IPS-NIHi7 (cell line): ENCODE measurements around the gene CAMP.
A peak's percentile ranks its signal among the peaks of the same experiment; 100 is the strongest.
"Not testable (repeated sequence)": the region's sequence is repeated elsewhere in the genome, so short reads cannot be mapped to it uniquely, and the experiment has no call there.

Experiments used
- DNase-seq: peaks from one replicate; pipeline ENCODE4 v3.0.0; 2012; ENCODE audit warnings: mixed read lengths; ENCODE audit errors: extremely low spot score

The CAMP gene

DNA sequence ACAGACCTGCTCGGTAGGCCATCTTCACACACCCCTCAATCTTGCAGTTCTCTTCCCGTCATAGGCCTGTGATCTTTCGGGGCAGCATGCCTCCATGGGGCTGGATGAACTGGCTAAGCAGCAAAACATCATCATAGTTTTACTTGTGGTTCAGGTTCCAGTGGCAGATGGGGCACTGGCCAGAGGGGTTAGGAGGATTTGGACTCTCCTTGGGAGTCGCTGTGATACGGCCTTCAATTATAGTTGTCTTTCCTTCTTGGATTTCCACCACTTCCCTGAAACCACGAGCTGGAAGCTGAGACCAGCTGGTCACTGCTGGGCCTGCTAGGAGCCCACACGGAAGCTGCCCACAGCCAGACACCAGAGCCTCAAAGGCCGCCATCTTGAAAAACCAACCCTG is 33.3 kb downstream of the CAMP start:
- DNase-seq = no peak

DNA sequence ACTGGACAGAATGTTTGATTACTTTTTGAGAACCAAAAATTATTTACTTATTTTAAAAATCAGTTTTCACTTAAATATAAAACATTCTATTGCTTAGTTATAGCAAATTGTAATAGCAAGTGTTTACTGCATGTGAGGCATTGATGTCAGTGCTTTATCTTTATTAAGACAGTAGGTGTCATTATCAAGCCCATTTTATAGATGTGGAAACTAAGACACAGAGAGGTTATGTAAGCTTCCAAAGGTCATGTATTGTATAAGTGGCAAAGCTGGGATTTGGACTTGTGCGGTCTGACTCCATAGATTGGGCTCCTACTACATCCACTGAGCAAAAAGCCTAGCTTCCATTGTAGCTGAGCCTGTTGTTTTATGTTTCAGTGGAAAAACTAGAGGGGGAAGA is 35.2 kb downstream of the CAMP start:
- DNase-seq = no peak

DNA sequence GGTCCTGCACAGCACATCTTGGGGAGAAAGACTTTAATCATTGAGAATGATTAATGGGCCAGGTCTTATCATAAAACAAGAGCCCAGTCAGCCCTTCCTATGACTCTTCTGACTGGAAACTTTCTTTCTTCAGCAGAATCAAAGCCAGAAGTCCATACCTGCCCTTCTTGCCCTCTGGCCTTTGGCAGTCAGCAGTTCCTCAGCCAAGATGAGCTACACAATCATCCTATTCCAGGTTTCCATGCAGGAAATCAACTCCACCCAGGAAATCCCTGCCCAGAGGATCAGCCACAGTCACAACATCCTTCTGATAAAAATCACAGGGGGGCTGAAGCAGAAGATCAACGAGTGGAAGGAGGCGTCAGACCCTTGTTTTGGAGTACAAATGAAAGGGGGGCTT is 44.5 kb downstream of the CAMP start:
- no peak for DNase-seq

DNA sequence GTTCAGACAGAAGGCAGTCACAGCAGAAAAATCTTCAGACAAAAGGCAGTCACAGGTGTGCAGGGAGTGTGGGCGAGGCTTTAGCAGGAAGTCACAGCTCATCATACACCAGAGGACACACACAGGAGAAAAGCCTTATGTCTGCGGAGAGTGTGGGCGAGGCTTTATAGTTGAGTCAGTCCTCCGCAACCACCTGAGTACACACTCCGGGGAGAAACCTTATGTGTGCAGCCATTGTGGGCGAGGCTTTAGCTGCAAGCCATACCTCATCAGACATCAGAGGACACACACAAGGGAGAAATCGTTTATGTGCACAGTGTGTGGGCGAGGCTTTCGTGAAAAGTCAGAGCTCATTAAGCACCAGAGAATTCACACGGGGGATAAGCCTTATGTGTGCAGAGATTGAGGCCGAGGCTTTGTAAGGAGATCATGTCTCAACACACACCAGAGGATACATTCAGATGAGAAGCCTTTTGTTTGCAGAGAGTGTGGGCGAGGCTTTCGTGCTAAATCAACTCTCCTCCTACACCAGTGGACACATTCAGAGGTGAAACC is 45.2 kb downstream of the CAMP start:
- no peak for DNase-seq

DNA sequence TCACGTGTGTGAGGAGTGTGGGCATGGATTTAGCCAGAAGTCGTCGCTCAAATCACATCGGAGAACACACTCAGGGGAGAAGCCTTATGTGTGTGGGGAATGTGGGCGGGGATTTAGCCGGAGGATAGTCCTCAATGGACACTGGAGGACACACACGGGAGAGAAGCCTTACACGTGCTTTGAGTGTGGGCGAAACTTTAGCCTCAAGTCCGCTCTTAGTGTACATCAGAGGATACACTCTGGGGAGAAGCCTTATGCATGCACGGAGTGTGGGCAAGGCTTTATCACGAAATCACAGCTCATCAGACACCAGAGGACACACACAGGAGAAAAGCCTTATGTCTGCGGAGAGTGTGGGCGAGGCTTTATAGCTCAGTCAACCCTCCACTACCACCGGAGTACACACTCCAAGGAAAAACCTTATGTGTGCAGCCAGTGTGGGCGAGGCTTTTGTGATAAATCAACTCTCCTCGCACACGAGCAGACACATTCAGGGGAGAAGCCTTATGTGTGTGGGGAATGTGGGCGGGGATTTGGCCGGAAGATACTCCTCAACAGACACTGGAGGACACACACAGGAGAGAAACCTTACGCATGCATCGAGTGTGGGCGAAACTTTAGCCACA is 45.8 kb downstream of the CAMP start:
- DNase-seq = no peak

DNA sequence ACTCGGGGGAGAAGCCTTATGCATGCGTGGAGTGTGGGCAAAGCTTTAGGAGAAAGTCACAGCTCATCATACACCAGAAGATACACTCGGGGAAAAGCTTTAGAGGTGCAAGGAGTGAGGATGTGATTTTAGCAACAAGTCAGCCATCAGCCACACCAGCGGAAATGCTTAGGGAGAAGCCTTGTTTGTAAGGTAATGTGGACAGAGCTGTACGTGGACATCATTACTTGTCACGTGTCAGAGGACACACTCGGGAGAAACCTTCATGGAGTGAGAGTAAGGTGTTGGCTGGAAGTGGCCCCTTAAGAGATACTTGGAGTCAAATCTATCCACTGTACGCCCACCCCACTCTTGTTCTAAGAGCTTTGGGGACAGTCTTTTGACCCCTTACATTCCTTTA is 46.3 kb downstream of the CAMP start:
- no peak for DNase-seq

DNA sequence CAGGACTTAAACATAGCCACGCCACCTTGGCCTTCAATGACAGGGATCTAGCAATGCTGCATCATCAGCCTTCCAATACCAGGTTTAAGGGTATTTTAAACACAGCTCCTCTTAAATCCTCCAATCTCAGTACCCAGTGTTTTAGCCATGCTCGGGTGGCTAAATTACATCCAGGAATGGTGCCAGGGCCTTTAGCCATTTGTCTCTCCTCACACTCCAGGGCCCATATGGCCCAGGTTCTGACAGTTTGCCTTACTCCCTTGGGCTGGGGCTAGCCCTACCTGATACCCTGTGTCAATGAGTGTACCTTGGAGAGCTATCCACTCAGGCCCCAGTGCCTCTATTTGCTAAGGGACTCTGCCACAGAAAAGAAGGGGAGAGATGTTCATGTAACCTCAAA is 47.0 kb downstream of the CAMP start:
- no peak for DNase-seq

DNA sequence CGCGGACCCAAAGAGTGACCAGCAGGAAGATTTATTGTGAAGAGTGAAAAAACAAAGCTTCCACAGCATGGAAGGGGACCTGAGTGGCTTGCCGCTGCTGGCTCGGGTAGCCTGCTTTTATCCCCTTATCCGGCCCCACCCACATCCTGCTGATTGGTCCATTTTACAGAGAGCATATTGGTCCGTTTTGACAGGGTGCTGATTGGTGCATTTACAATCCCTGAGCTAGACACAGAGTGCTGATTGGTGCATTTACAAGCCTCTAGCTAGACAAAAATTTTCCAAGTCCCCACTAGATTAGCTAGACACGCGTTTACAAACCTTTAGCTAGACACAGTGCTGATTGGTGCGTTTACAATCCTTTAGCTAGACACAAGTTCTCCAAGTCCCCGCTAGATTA is 47.9 kb downstream of the CAMP start:
- not testable (repeated sequence) for DNase-seq

DNA sequence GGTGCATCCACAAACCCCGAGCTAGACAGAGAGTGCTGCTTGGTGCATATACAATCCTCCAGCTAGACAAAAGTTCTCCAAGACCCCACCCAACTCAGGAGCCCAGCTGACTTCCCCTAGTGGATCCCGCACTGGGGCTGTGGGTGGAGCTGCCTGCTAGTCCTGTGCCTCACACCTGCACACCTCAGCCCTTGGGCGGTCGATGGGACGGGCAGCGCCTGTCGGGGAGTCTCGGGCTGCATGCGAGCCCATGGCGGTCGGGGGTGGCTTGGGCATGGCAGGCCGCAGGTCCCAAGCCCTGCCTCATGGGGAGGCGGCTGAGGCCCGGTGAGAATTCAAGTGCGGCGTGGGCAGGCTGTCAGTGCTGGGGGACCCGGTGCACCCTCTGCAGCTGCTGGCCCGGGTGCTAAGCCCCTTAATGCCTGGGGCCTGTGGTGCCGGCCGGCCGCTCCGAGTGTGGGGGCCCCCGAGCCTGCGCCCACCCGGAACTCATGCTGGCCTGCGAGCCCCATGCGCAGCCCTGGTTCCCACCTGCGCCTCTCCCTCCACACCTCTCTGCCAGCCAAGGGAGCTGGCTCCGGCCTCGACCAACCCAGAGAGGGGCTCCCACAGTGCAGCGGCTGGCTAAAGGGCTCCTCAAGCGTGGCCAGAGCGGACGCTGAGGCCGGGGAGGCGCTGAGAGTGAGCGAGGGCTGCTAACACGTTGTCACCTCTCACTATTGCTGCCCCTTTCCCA is 48.6 kb downstream of the CAMP start:
- no peak for DNase-seq

DNA sequence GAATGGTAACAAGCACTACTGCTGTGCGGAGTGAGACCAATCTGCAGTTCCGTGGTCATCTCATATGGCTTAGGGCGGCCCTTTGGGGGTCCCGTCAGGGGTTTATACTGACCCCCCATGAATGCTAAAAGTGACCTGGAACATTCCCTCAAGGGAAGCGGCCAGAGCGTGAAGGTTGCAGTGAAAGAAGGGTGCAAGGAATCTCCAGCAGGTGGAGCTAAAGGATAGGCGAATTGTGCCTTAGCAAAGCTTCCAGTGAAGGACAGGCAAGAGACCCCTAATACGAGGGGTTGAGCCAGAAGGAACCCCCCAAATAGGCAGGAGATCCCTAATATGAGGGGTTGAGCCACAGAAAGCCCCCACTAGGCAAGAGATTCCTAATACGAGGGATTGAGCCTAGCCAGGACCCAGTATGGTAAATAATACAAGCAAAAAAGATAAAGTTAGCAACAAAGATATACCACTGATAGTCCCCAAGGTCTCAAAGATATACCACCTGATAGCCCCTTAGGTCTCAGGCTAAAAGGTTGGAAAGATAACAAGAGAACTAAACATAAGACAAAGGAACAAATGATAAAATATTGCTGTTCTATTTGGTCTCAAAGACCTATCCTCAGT is 50.4 kb downstream of the CAMP start:
- peak; percentile 82 for DNase-seq

DNA sequence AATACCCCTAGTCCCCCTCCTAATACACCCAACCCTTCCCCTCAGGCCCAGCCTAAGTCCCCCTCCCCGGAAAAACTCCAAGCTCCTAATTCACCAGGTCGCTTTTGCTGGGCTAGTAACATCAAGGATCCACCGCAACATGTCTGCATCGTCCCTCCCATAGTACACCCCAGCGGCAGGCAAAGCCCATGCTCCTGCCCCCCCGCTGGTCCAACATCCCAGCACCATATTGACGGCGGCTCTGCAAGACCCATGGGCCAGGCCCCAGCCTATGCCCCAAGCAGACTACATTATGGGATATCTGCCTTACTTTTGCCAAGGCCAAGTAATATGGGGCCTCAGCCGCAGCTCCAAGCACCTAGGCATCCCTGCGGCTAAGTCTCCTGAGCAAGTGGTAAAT is 51.2 kb downstream of the CAMP start:
- no peak for DNase-seq
